ENCODE measurements around the gene PRKAR2A. TPM values are rescaled to one million over a fixed set of nuclear protein-coding genes. Genes with fewer than 3 reads are reported as not detected.
A peak's percentile ranks its signal among the peaks of the same experiment; 100 is the strongest.

PRKAR2A gene
- total and polyA plus RNA-seq, 9 of the 15 experiments (the other 6 are each of a cell fraction or from before 2014, with no cell fraction given) = 15.9 to 84.5 (median 37.6) TPM

GRCh38 chr3:48896936-48897335, 49.3 kb upstream of the PRKAR2A start:
- Histone ChIP-seq H3K9me3 (replicated peaks; ENCODE audit: control insufficient read depth, insufficient read depth, low read depth, low read length) (no peaks in the 10 kb centered on the region), H3K4me3 (no peak overlapping the region), H2AFZ (ENCODE audit: low read depth, low read length) (no peak overlapping the region), H3K27me3 (ENCODE audit: control insufficient read depth in 2 of 2, insufficient read depth in 2 of 2, low read length in 2 of 2) (no peaks in the 10 kb centered on the region), H3K27ac (ENCODE audit: extremely low read depth, low read depth, low read length) (no peak overlapping the region), H3K36me3 (ENCODE audit: control insufficient read depth, insufficient read depth, low read length) (no peaks in the 10 kb centered on the region), H3K79me2 (ENCODE audit: control insufficient read depth, insufficient read depth, low read length) (peaks cover 13% of the 10 kb centered on the region; the same call in 2 of the 3 replicates), H3K9ac (ENCODE audit: insufficient read depth in 1 of 2, low read depth in 2 of 2, low read length in 2 of 2) (no peak overlapping the region), H3K9me1 (ENCODE audit: control insufficient read depth, insufficient read depth, low read length) (no peaks in the 10 kb centered on the region), H3K4me1 (replicated peaks in 1 of 2; ENCODE audit: control insufficient read depth in 2 of 2, insufficient read depth in 2 of 2, low read length in 2 of 2) (peaks cover 7 to 12% of the 10 kb centered on the region in 2 experiments; a peak in 3 of 5 replicates), H4K20me1 (replicated peaks; ENCODE audit: control insufficient read depth, insufficient read depth, low read length) (no peaks in the 10 kb centered on the region), H3K4me2 (ENCODE audit: insufficient read depth, low read length) (no peak overlapping the region)
- in situ Hi-C loops (cut with MboI) (no loop called here), intact Hi-C loops (cut with micrococcal nuclease) (loop anchor here (5.0 kb wide), 1 partner anchor 50 kb away; the partner anchor contains the start of gene PRKAR2A)
- TF ChIP-seq C11orf30 (IDR thresholded peaks at IDR 0.05; ENCODE audit: low read depth) (peak; percentile 66), ELK1 (CRISPR knock-in tag; IDR thresholded peaks at IDR 0.05) (no peak), MCM7 (IDR thresholded peaks at IDR 0.05) (no peak), MAFK (IDR thresholded peaks at IDR 0.05; ENCODE audit: low read length) (peak; percentile 66; the same call in 1 of the 2 replicates), RBM34 (IDR thresholded peaks at IDR 0.05; ENCODE audit: borderline replicate concordance, insufficient read depth, low read length) (no peak), TFAM (CRISPR knock-in tag; conservative IDR thresholded peaks at IDR 0.05) (no peak), MAFF (IDR thresholded peaks at IDR 0.05; ENCODE audit: low read length) (peak; percentile 67), MAFG (tag; conservative IDR thresholded peaks at IDR 0.05) (0 out of 2 replicates have a peak, but pooled peaks have one; percentile 35), TCF3 (CRISPR knock-in tag; IDR thresholded peaks at IDR 0.05) (no peak), SREBF2 (CRISPR knock-in tag; IDR thresholded peaks at IDR 0.05) (no peak), ZNF639 (CRISPR knock-in tag; conservative IDR thresholded peaks at IDR 0.05 in 1 of 2, IDR thresholded peaks at IDR 0.05 in 1 of 2) (no peak), ZKSCAN1 (IDR thresholded peaks at IDR 0.05; ENCODE audit: low read depth, low read length) (no peak), HBP1 (CRISPR knock-in tag; IDR thresholded peaks at IDR 0.05) (no peak), ZNF280B (CRISPR knock-in tag; IDR thresholded peaks at IDR 0.05) (no peak), ZNF316 (IDR thresholded peaks at IDR 0.05) (peak; percentile 86), NFRKB (IDR thresholded peaks at IDR 0.05; ENCODE audit: low read depth) (no peak)
- BruUV-seq (replicated peaks) = no TSS peak
- DNase-seq (ENCODE audit: extremely low read depth in 1 of 4, low spot score in 3 of 4) (no peak), ATAC-seq (no peak), FAIRE-seq (no peak)
- 68% methylated on average over 2 of the region's 2 CpGs for WGBS (ENCODE audit: insufficient coverage, low coverage, missing lambda C conversion rate)
- CTCF ChIA-PET (ENCODE audit: low intra/inter-chr PET ratio) = interaction anchor here (0.5 kb wide), 1 partner anchor 39 kb away, joined by 4 read pairs; no protein-coding TSS in a partner anchor
- POLR2A ChIA-PET = interaction anchor here (0.6 to 2.5 kb wide), 2 partner anchors 20 to 22 kb away, joined by 3 to 8 read pairs; partner anchors contain the start of gene ARIH2

Data from K562 (cell line).